Activated CD4-positive, CD25-positive, alpha-beta regulatory T cell treated with anti-CD3 and anti-CD28 coated beads, Interleukin-2, amount 50 U/mL, for 24 hours (primary cell): ENCODE measurements around the gene CCNB2.

Experiments
- ATAC-seq, 2 donors: fragments of 150-1000 bp; cut with Tn5 transposase; one replicate each; pipeline ENCODE4 v1.10.0; 2021; ENCODE audit warnings: mild to moderate bottlenecking in 1 of 2, moderate library complexity in 1 of 2

The CCNB2 gene

DNA sequence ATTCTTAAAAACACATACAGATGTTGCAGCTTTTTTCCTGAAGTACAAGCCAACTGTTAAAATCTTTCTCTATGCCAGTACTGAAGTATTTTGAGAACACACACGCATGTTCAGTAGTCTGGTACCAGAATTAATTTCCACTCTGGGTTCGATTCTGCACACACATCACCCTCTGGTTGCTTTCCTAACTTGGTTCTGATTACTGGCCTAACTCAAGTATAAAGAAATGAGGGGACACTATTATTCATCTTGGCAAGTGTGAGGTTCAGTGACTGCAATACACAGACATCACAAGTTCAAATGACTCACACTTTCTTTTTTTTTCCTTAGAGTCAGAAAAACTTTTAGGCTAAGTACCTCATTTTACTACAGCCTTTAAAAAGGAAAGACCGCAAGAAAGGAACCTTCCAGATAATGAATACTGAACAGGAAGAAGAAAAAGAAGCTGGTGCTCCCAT, 64.3 kb downstream of the CCNB2 start:
- ATAC-seq, result peak in 1 of 2 donors; percentile 30

DNA sequence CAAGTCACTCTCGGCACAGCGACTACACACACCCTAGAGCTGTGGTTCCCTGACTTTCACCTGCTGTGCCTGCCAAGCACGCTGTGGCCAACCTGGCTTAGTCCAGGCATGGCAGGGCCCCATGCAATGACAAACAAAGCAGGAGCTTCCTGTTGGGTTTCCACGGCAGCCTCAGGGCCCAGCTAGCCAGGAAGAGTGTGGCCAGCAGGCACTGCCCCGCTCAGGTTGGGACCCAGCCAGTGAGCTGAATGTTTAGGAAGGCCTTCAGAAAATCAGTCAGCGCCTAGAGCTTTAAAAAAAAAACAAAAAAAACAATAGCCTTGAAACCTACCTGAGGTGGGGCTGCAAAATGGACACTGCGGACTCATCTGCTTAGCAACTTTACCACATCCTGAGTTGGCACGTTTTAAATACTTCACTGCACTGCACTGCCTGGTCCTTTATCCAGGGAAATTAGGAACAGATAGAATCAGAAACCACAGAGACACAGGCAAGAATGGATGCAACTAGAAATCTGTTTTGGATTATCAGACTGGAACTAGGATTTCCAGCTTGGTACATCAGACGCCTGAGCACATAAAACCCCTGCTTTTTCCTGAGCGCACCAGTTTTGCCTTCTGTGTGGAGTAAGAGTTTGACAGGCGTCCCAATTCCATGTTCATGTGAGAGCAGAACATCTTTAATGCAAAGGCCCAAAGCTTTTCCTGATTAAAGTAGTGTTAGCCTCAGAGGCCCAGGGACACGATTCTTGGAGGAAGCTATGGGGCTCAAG, 65.5 kb downstream of the CCNB2 start:
- ATAC-seq, result no peak

DNA sequence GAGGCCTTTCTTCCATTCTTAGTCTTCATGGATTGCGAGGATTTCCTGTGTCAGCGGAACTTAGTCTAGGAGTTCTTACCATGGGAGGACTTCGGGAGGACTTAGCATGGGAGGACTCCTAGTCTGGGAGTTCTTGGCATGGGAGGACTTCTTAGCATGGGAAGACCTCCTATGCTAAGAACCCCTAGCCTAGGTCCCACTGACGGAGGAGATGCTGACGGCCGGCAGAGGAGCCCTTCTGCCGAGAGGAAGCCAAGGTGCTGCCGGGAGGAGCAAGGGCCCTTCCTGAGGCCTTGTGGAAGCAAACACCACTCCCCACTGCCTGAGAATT, 66.1 kb downstream of the CCNB2 start:
- ATAC-seq, result no peak

DNA sequence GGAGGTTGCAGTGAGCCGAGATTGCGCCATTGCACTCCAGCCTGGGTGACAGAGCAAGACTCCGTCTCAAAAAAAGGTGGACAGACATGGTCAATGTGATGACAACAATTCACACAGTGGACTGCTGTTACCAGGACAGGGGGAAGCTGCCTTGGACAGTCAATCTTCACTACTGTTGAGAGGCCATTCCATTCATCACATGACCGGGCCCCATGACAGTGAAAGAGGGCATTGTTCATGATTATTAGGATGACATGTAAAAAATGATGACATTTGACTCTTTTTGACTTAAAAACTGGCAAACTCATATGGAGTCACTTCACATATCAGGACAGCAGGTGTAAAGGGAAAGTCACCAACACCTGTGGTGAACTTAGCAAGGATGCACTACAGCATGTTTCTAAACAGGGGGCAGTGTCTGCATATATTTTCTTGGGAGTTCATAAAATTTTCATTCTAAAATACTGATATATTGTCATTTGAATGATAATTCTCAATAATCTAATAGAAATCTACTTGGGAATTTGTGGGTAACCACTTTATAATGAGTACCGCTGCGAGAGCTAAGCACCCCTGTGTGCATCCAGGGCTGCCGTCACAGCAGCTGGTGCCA, 67.4 kb downstream of the CCNB2 start:
- ATAC-seq, result no peak

DNA sequence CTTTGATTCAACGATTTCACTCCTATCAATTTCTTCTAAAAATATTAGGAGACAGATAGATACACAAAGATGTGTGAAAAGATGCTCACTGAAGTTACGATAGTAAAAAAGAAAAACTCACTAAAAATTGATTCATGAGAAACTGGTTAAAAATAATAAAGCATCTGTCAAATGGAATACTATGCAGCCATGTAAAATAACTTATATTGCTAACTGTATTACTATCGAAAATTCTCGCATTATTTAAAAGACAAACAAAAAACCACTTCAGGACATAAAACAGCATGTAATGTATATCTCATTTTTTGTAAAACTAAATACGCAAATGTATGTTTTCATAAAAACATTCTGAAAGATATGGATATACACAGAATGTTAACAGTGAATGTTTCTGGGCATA, 68.2 kb downstream of the CCNB2 start:
- ATAC-seq, result no peak

DNA sequence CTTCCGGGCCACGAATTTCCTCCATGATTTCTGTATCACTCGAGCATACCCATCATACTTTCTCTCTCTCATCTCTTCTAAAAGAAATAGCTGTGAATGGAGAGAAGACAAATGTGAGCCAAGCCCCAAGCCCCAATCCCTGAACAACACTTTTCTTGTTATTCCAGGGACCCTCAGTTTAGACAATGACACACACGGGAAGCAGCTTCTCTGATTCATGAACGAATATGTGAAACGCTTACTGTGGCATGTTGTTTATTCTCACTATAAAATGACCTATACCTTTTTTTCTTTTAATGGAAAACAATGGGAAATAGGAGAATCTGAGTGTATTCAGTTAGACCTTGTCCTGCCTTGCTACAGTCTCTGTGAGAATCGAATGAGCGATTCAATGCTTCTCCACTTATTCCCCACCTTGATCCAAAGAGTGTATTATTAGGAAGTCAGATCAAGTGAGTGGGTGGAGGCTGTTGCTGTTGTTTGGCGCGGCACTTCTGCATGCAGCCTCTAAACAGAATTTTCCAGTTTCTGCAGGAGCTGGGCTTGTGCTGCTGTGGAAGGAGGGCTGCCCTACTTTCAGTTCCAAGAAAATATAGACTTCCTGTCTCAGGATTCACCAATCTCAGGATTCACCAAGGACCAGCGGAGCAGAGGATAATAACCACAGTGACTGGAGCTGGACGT, 69.3 kb downstream of the CCNB2 start:
- ATAC-seq, result no peak
